Ectodermal cell (in vitro differentiated cells): ENCODE data around the gene PPP1R15A.
"Not testable (repeated sequence)": the region's sequence is repeated elsewhere in the genome, so short reads cannot be mapped to it uniquely, and the experiment has no call there.

Experiments used
- H3K27ac ChIP-seq: 2 replicates; pipeline ENCODE4 v1.7.0; 2013; ENCODE audit warnings: mild to moderate bottlenecking, low read depth, low read length; ENCODE audit not compliant: insufficient read depth, poor library complexity, severe bottlenecking
- H3K27me3 ChIP-seq: 2 replicates; pipeline ENCODE4 v1.7.0; 2013; ENCODE audit warnings: mild to moderate bottlenecking, low read length; ENCODE audit not compliant: insufficient read depth, control insufficient read depth, poor library complexity, severe bottlenecking
- H3K36me3 ChIP-seq: one replicate; pipeline ENCODE4 v1.7.0; 2013; ENCODE audit warnings: low read length; ENCODE audit not compliant: control insufficient read depth, insufficient read depth
- H3K4me1 ChIP-seq: one replicate; pipeline ENCODE4 v1.7.0; 2013; ENCODE audit warnings: low read length; ENCODE audit not compliant: control insufficient read depth, insufficient read depth
- H3K4me3 ChIP-seq: 2 replicates; pipeline ENCODE4 v1.7.0; 2013; ENCODE audit warnings: low read depth, low read length, control low read depth; ENCODE audit not compliant: insufficient read depth
- H3K9me3 ChIP-seq: 2 replicates; pipeline ENCODE4 v1.7.0; 2013; ENCODE audit warnings: mild to moderate bottlenecking, low read length, moderate library complexity; ENCODE audit not compliant: control insufficient read depth
- WGBS, 2 experiments: methylation state at CpG; one replicate each; pipeline ENCODE4 v1.1.7; 2013; ENCODE audit warnings: missing lambda C conversion rate in 2 of 2; 5-methylcytosine and 5-hydroxymethylcytosine counted together

PPP1R15A gene

GRCh38 chr19:48879696-48880095 is 7.5 kb downstream of the PPP1R15A start:
- 75 to 78% methylated on average over 9 of the region's 9 CpGs for WGBS, 2 experiments
- H3K4me1 ChIP-seq, H3K36me3 ChIP-seq, H3K27me3 ChIP-seq, H3K9me3 ChIP-seq, H3K4me3 ChIP-seq: not testable (repeated sequence)
- H3K27ac ChIP-seq = peak overlapping the region; percentile 33

GRCh38 chr19:48881741-48882657 is 9.8 kb downstream of the PPP1R15A start:
- H3K27ac ChIP-seq = no peak overlapping the region

GRCh38 chr19:48883726-48884125 is 11.5 kb downstream of the PPP1R15A start:
- peaks cover 4% of the 10 kb centered on the region for H3K4me1 ChIP-seq
- 92 to 95% methylated on average over 7 of the region's 7 CpGs for WGBS, 2 experiments
- no peaks in the 10 kb centered on the region for H3K36me3 ChIP-seq
- no peaks in the 10 kb centered on the region for H3K27me3 ChIP-seq
- H3K4me3 ChIP-seq = no peak overlapping the region
- no peak overlapping the region for H3K27ac ChIP-seq
- H3K9me3 ChIP-seq = no peaks in the 10 kb centered on the region

More at GRCh38 chr19:48881741-48882657, 9.8 kb downstream of the PPP1R15A start:
- peaks cover 4% of the 10 kb centered on the region for H3K4me1 ChIP-seq
- no peaks in the 10 kb centered on the region for H3K27me3 ChIP-seq
- WGBS, 2 experiments = 88 to 89% methylated on average over 30 of the region's 30 CpGs
- no peaks in the 10 kb centered on the region for H3K9me3 ChIP-seq
- no peaks in the 10 kb centered on the region for H3K36me3 ChIP-seq
- H3K4me3 ChIP-seq = no peak overlapping the region

- H3K36me3 ChIP-seq = no peaks in the 10 kb centered on the region
- 91 to 92% methylated on average over 21 of the region's 21 CpGs for WGBS, 2 experiments
- H3K4me3 ChIP-seq = no peak overlapping the region
- H3K4me1 ChIP-seq = no peaks in the 10 kb centered on the region
- H3K9me3 ChIP-seq = no peaks in the 10 kb centered on the region
- no peak overlapping the region for H3K27ac ChIP-seq
- H3K27me3 ChIP-seq = no peaks in the 10 kb centered on the region
Measured at GRCh38 chr19:48887861-48888612, 15.8 kb downstream of the PPP1R15A start.

- not testable (repeated sequence) for H3K36me3 ChIP-seq, H3K27ac ChIP-seq, H3K4me1 ChIP-seq, H3K4me3 ChIP-seq, H3K9me3 ChIP-seq, H3K27me3 ChIP-seq
- WGBS, 2 experiments = 100% methylated on average over 1 to 2 of the region's 3 CpGs
Measured at GRCh38 chr19:48889496-48889895, 17.3 kb downstream of the PPP1R15A start.

GRCh38 chr19:48890551-48890950 is 18.3 kb downstream of the PPP1R15A start:
- 92 to 95% methylated on average over 4 of the region's 4 CpGs for WGBS, 2 experiments

GRCh38 chr19:48895226-48895625 is 23.0 kb downstream of the PPP1R15A start:
- no peaks in the 10 kb centered on the region for H3K27me3 ChIP-seq
- no peaks in the 10 kb centered on the region for H3K36me3 ChIP-seq
- no peaks in the 10 kb centered on the region for H3K4me1 ChIP-seq
- H3K27ac ChIP-seq = no peak overlapping the region
- 93 to 94% methylated on average over 21 of the region's 21 CpGs for WGBS, 2 experiments
- H3K9me3 ChIP-seq = no peaks in the 10 kb centered on the region
- H3K4me3 ChIP-seq = no peak overlapping the region

More at GRCh38 chr19:48890551-48890950, 18.3 kb downstream of the PPP1R15A start:
- H3K4me3 ChIP-seq = no peak overlapping the region
- H3K27me3 ChIP-seq = no peaks in the 10 kb centered on the region
- no peaks in the 10 kb centered on the region for H3K36me3 ChIP-seq
- H3K27ac ChIP-seq = no peak overlapping the region
- no peaks in the 10 kb centered on the region for H3K4me1 ChIP-seq
- H3K9me3 ChIP-seq = no peaks in the 10 kb centered on the region

GRCh38 chr19:48896191-48896720 is 24.0 kb downstream of the PPP1R15A start:
- Histone ChIP-seq H3K27me3 (no peaks in the 10 kb centered on the region), H3K4me3 (no peak overlapping the region), H3K4me1 (no peaks in the 10 kb centered on the region), H3K36me3 (no peaks in the 10 kb centered on the region), H3K27ac (no peak overlapping the region), H3K9me3 (no peaks in the 10 kb centered on the region)
- WGBS, 2 experiments = 77 to 82% methylated on average over 25 of the region's 25 CpGs

GRCh38 chr19:48897181-48897580 is 25.0 kb downstream of the PPP1R15A start:
- WGBS, 2 experiments = 77 to 81% methylated on average over 5 of the region's 5 CpGs
- no peak overlapping the region for H3K4me3 ChIP-seq
- no peaks in the 10 kb centered on the region for H3K9me3 ChIP-seq
- no peaks in the 10 kb centered on the region for H3K36me3 ChIP-seq
- no peaks in the 10 kb centered on the region for H3K4me1 ChIP-seq
- no peak overlapping the region for H3K27ac ChIP-seq
- H3K27me3 ChIP-seq = no peaks in the 10 kb centered on the region

GRCh38 chr19:48899386-48899749 is 27.1 kb downstream of the PPP1R15A start:
- not testable (repeated sequence) for H3K27me3 ChIP-seq, H3K4me1 ChIP-seq, H3K36me3 ChIP-seq, H3K9me3 ChIP-seq
- WGBS, 2 experiments = 96 to 97% methylated on average over 8 to 10 of the region's 11 CpGs
- Histone ChIP-seq H3K27ac (peak overlapping the region; percentile 93), H3K4me3 (peak overlapping the region; percentile 85)
